NOMO-1 treated with DMSO at 0.1 percent for 48 hours (cell line): ENCODE measurements around the gene REPS1.
"Not testable (repeated sequence)": the region's sequence is repeated elsewhere in the genome, so short reads cannot be mapped to it uniquely, and the experiment has no call there.

Source experiments
- DNase-seq: peaks from one replicate; lab custom pipeline; 2025; ENCODE audit not compliant: unreplicated experiment; lab: John Stamatoyannopoulos, UW

REPS1 gene

DNA sequence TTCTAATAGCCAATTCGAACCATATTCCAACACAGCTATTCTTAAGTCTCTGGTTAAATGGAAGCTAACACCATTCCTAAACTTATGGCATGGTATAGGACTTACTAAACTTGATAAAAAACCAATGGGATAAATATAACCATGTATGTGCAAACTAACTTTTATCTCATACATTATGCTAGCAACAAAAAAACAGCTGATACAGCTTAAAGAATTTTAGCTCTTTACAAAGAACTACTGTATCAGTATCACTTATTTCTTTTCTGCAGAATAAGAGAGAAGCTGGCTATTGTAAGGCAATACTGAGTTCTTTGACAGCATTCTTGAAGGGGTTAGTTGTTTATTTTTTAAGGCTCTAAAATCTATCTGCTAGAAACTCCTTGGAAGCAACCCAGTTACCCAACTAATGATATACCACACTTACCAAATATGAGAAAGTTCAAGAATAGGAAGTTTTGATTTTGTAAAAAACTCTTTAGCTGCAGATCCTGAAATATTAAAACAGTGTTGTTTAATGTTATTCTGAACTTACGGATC is 44.9 kb downstream of the REPS1 start:
- no peak for DNase-seq

- not testable (repeated sequence) for DNase-seq
Measured at GRCh38 chr6:138936873-138937272, 51.2 kb downstream of the REPS1 start.

- no peak for DNase-seq
Measured at GRCh38 chr6:138931660-138932059, 56.4 kb downstream of the REPS1 start.

GRCh38 chr6:138926579-138926978 is 61.5 kb downstream of the REPS1 start:
- no peak for DNase-seq

GRCh38 chr6:138925806-138926205 is 62.2 kb downstream of the REPS1 start:
- DNase-seq = no peak

DNA sequence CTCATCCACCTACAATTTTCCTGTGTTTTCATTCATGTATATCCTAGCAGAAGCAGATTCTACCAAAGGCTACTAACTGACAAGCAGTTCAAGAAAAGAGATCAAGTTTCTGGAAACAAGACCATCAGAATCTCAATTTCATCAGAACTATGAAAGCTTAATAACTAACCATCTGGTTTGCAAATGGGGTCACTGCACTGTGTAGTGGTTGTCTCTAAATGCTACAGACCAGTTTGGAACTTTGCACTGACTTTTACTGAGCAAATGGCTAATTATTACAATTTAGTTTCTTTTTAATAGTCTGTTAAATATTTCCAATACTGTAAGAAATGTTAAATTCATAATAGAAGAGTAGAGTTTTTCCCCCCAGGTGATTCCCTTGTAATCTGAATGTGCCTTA is 64.5 kb downstream of the REPS1 start:
- no peak for DNase-seq

DNA sequence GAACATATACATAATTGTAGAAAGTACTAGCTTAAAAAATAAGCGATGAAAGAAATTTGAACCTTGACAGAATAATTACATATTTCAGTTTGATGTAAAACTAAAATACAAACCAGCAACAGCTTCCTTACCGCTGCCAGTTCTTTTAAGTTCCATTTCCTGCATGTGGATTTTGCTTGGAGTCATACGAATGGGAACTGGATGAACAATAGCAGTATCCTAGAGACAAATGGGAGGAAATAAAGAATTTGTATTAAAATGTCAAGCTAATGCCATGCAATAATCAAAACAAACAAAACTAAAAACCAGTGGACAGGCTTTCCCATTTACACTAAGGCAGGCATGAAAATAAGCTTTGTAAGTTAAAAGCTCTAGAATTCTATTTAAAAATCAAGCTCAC is 67.1 kb downstream of the REPS1 start:
- no peak for DNase-seq

GRCh38 chr6:138914701-138915100 is 73.4 kb downstream of the REPS1 start:
- DNase-seq = no peak

- no peak for DNase-seq
Measured at GRCh38 chr6:138912308-138912707, 75.7 kb downstream of the REPS1 start.

GRCh38 chr6:138909975-138910374 is 78.1 kb downstream of the REPS1 start:
- no peak for DNase-seq

- no peak for DNase-seq
Measured at GRCh38 chr6:138909511-138909910, 78.5 kb downstream of the REPS1 start.

GRCh38 chr6:138907167-138907566 is 80.9 kb downstream of the REPS1 start:
- DNase-seq = no peak

DNA sequence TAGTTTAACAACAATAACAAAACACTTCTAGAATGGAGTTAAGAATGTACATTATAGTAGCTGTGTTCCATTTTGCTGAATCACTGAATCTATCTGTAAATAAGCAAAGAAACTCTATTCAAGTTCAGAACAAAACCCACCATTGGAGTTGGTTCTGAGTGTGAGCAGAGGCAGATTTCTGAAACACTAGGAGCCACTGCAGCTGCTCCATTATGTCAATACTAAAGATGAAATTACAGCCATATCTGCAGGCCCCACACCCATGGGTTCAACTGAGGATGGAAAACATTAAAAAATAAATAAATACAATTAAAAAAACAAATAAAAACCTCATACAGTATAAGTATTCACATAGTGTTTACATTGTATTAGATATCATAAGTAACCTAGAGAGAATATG is 91.0 kb downstream of the REPS1 start:
- DNase-seq = no peak

- DNase-seq = no peak
Measured at GRCh38 chr6:138896104-138896756, 91.8 kb downstream of the REPS1 start.

DNA sequence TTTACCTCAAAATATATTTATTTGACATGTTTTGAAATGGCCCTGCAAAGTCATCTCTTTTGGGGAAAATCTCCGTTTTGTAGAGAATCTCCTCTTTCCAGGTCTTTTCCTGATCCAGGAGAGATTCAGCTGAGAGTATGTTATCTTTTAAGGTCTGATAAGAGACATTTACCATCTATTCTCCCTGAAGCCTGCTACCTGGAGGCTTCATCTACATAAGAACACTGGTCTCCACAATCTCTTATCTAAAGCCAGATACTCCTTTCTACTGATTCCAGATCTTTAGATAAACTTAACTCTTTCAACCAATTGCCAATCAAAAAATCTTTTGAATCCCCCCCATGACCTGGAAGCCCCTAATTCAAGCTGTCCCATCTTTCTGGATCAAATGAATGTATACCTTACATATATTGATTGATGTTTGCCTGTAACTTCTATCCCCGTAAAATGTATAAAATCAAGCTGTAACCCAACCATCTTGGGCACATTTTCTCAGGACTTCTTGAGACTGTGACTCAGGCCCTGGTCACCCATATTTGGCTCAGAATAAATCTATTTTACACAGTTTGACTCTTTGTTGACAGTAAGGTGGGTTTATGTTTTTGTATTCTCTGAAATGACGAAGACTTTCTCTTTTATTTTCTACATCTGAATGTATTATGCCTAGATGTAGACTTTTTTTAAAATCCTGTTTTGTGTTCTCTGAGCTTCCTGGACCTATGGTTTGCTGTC is 96.6 kb downstream of the REPS1 start:
- no peak for DNase-seq

DNA sequence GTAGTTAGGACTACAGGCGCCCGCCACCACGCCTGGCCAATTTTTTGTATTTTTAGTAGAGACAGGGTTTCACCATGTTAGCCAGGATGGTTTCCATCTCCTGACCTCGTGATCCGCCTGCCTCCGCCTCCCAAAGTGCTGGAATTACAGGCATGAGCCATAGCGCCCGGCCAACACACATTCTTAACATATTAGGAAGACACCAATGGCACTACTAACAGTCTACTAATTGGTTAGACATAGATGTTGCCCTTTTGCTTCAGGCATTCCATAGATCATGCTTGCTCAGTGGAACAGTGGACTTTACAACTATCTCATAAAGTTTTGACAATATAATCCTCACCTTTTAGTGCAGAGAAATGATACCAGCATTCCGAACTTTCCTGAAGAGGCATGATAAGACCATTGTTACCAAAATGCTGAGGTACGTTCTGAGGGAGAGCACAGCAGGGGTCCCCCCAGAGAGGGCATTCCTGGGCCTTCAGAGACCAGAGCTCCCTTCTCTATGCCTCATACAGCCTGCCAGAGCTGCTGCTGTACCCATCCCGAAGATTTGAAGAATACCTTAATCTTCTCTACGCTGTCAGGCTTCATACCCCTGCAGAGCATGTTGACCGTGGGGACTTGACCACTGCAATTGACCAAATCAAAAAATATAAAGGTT is 102.8 kb downstream of the REPS1 start:
- DNase-seq = no peak

DNA sequence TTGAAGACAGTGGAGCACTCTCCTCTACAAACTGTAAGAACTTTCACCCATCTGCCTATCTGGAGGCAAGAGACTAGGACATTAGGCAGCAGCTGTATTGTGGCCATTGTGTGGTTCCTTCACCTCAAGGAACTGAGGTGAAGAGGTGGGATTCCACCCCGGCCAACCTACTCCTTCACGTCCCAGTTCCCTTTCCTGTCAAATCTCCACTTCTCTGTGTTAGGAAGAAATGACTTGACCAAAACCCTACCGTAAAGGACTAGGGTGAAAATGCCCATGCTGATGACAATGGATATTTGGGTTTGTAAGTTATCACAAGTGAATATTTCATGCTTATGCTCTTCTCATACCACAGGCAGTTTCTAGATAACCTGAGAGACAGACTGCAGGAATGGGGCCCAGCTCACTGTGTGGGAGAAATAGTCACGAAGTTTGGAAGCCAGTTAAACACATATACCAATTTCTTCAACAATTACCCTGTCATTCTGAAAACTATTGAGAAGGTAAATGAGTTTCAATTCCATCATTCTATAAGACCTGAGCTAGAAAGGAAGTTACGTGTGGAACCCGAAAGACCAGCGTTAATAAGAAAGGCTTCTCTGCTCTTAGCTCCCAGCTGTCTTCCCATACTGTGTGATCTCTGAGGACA is 105.6 kb downstream of the REPS1 start:
- DNase-seq = no peak

DNA sequence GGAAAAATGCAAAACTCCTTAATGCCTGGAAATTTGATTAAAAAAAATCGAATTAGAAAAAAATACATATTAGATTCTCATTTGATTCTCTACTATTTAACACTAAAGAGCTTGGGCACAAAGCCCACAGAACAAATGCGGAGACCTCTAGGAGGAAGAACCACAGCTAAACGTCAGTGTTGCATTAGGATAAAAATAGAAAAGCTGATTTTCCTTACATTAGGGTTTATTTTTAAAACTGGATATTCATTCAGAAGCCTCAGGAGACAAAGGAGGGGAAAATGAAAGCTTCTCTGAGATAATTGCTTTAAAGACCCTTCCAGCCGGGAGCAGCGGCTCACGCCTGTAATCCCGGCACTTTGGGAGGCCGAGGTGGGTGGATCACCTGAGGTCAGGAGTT is 114.9 kb downstream of the REPS1 start:
- DNase-seq = no peak

- DNase-seq = no peak
Measured at GRCh38 chr6:138869398-138869797, 118.7 kb downstream of the REPS1 start.

GRCh38 chr6:138868181-138868580 is 119.9 kb downstream of the REPS1 start:
- DNase-seq = no peak

GRCh38 chr6:138865480-138866109 is 122.5 kb downstream of the REPS1 start:
- DNase-seq = no peak
